Calu3 (cell line): Measurements from ENCODE around the gene PKMYT1. TPM values are rescaled to one million over a fixed set of nuclear protein-coding genes. Genes with fewer than 3 reads are reported as not detected.

ENCODE experiments used
- BruUV-seq: library from RNA; stranded (reverse); fragments of 400-500 nt; replicated peaks from 2 replicates; lab custom pipeline; 2021; lab: Mats Ljungman, UMichigan
- CTCF ChIA-PET: fragments of 300-600 bp; sonication (Branson Sonifier 250); formaldehyde crosslinking; loops from one replicate; lab custom pipeline; 2022; ENCODE audit warnings: antibody characterized with exemption; lab: Charles Lee
- DNase-seq: peaks from one replicate; pipeline ENCODE4 v3.0.0; 2022
- H3K27ac Mint-ChIP-seq: one replicate; pipeline ENCODE4 v1.8.0; 2022; ENCODE audit warnings: mixed read lengths; ENCODE audit not compliant: unreplicated experiment
- H3K27me3 Mint-ChIP-seq: one replicate; pipeline ENCODE4 v1.8.0; 2022; ENCODE audit warnings: mixed read lengths; ENCODE audit not compliant: unreplicated experiment
- H3K36me3 Mint-ChIP-seq: one replicate; pipeline ENCODE4 v1.8.0; 2022; ENCODE audit warnings: mild to moderate bottlenecking, moderate library complexity, mixed read lengths; ENCODE audit not compliant: insufficient read depth, unreplicated experiment
- H3K4me1 Mint-ChIP-seq: one replicate; pipeline ENCODE4 v1.8.0; 2022; ENCODE audit warnings: mild to moderate bottlenecking, low read depth, mixed read lengths; ENCODE audit not compliant: unreplicated experiment
- H3K4me3 Mint-ChIP-seq: one replicate; pipeline ENCODE4 v1.8.0; 2022; ENCODE audit warnings: mild to moderate bottlenecking, low read depth, moderate library complexity, mixed read lengths; ENCODE audit not compliant: unreplicated experiment
- H3K9me3 Mint-ChIP-seq: one replicate; pipeline ENCODE4 v1.8.0; 2022; ENCODE audit warnings: low read depth, mixed read lengths; ENCODE audit not compliant: unreplicated experiment
- intact Hi-C: fragments of 100-400 bp; cut with micrococcal nuclease; formaldehyde crosslinking; loops from one replicate; pipeline ENCODE4 v1.10.0; 2022; ENCODE audit not compliant: unreplicated experiment
- total RNA-seq: library from RNA; stranded (reverse); gene quantifications from 2 replicates; pipeline ENCODE4 v1.2.3, GENCODE V29; 2022
- TF ChIP-seq, protein P1 (sequence below): fragments of 200-600 bp; IDR thresholded peaks from one replicate; pipeline ENCODE4 v1.8.0; 2022; ENCODE audit warnings: antibody characterized with exemption; ENCODE audit not compliant: unreplicated experiment

The PKMYT1 gene
- total RNA-seq, 1 experiment from 2014 or later: 107 TPM

- peaks cover 35% of the 10 kb centered on the region for H3K4me1 Mint-ChIP-seq
- H3K27ac Mint-ChIP-seq: no peak overlapping the region
- H3K9me3 Mint-ChIP-seq: no peaks in the 10 kb centered on the region
- DNase-seq: no peak
- intact Hi-C loops: no loop called here
- CTCF ChIA-PET: interaction anchor here (0.7 kb wide), 1 partner anchor 9 kb away, joined by 4 read pairs; no protein-coding TSS in a partner anchor
- H3K4me3 Mint-ChIP-seq: no peak overlapping the region
- TF ChIP-seq, protein P1, sequence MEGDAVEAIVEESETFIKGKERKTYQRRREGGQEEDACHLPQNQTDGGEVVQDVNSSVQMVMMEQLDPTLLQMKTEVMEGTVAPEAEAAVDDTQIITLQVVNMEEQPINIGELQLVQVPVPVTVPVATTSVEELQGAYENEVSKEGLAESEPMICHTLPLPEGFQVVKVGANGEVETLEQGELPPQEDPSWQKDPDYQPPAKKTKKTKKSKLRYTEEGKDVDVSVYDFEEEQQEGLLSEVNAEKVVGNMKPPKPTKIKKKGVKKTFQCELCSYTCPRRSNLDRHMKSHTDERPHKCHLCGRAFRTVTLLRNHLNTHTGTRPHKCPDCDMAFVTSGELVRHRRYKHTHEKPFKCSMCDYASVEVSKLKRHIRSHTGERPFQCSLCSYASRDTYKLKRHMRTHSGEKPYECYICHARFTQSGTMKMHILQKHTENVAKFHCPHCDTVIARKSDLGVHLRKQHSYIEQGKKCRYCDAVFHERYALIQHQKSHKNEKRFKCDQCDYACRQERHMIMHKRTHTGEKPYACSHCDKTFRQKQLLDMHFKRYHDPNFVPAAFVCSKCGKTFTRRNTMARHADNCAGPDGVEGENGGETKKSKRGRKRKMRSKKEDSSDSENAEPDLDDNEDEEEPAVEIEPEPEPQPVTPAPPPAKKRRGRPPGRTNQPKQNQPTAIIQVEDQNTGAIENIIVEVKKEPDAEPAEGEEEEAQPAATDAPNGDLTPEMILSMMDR: no peak
- BruUV-seq: no TSS peak
- H3K27me3 Mint-ChIP-seq: no peaks in the 10 kb centered on the region
- peaks cover 57% of the 10 kb centered on the region for H3K36me3 Mint-ChIP-seq
Observed at GRCh38 chr16:2976201-2976600, 4.0 kb downstream of the PKMYT1 start.

- H3K27ac Mint-ChIP-seq: no peak overlapping the region
- CTCF ChIA-PET: interaction anchor here (0.7 kb wide), 1 partner anchor 8 kb away, joined by 4 read pairs; no protein-coding TSS in a partner anchor
- BruUV-seq: no TSS peak
- H3K4me1 Mint-ChIP-seq: peaks cover 40% of the 10 kb centered on the region
- no peaks in the 10 kb centered on the region for H3K9me3 Mint-ChIP-seq
- H3K4me3 Mint-ChIP-seq: no peak overlapping the region
- intact Hi-C loops: no loop called here
- no peaks in the 10 kb centered on the region for H3K27me3 Mint-ChIP-seq
- H3K36me3 Mint-ChIP-seq: peaks cover 57% of the 10 kb centered on the region
- TF ChIP-seq, protein P1: no peak
- DNase-seq: no peak
Observed at GRCh38 chr16:2975161-2975795, 5.0 kb downstream of the PKMYT1 start.

- peaks cover 57% of the 10 kb centered on the region for H3K36me3 Mint-ChIP-seq
- TF ChIP-seq, protein P1: no peak
- BruUV-seq: no TSS peak
- CTCF ChIA-PET: no interaction called here
- no peaks in the 10 kb centered on the region for H3K9me3 Mint-ChIP-seq
- no peak overlapping the region for H3K27ac Mint-ChIP-seq
- DNase-seq: no peak
- intact Hi-C loops: no loop called here
- H3K27me3 Mint-ChIP-seq: no peaks in the 10 kb centered on the region
- H3K4me3 Mint-ChIP-seq: no peak overlapping the region
- H3K4me1 Mint-ChIP-seq: peaks cover 40% of the 10 kb centered on the region
Observed at GRCh38 chr16:2974319-2975056, 5.8 kb downstream of the PKMYT1 start.

GRCh38 chr16:2973605-2974318 lies 6.5 kb downstream of the PKMYT1 start:
- CTCF ChIA-PET: no interaction called here
- Mint-ChIP-seq H3K4me3 (no peak overlapping the region), H3K4me1 (peaks cover 40% of the 10 kb centered on the region), H3K27me3 (no peaks in the 10 kb centered on the region), H3K27ac (no peak overlapping the region), H3K36me3 (peaks cover 61% of the 10 kb centered on the region), H3K9me3 (no peaks in the 10 kb centered on the region)
- TF ChIP-seq, protein P1: no peak
- DNase-seq: no peak
- intact Hi-C loops: no loop called here
- BruUV-seq: no TSS peak
